Rectal smooth muscle tissue (tissue), 1 donor: ENCODE results near the gene SEMG1.

Experiments
- H3K27ac ChIP-seq: one replicate; pipeline ENCODE4 v1.7.0; 2013; ENCODE audit warnings: low read depth, low read length, inconsistent platforms
- H3K27me3 ChIP-seq: one replicate; pipeline ENCODE4 v1.7.0; 2013; ENCODE audit warnings: low read length; ENCODE audit not compliant: control insufficient read depth, insufficient read depth
- H3K36me3 ChIP-seq: one replicate; pipeline ENCODE4 v1.7.0; 2013; ENCODE audit warnings: low read length; ENCODE audit not compliant: control insufficient read depth, insufficient read depth
- H3K4me1 ChIP-seq: one replicate; pipeline ENCODE4 v1.7.0; 2013; ENCODE audit warnings: low read length; ENCODE audit not compliant: control insufficient read depth, insufficient read depth
- H3K4me3 ChIP-seq: one replicate; pipeline ENCODE4 v1.7.0; 2013; ENCODE audit warnings: low read length
- H3K9ac ChIP-seq: one replicate; pipeline ENCODE4 v1.7.0; 2013; ENCODE audit warnings: low read length

Gene SEMG1

DNA sequence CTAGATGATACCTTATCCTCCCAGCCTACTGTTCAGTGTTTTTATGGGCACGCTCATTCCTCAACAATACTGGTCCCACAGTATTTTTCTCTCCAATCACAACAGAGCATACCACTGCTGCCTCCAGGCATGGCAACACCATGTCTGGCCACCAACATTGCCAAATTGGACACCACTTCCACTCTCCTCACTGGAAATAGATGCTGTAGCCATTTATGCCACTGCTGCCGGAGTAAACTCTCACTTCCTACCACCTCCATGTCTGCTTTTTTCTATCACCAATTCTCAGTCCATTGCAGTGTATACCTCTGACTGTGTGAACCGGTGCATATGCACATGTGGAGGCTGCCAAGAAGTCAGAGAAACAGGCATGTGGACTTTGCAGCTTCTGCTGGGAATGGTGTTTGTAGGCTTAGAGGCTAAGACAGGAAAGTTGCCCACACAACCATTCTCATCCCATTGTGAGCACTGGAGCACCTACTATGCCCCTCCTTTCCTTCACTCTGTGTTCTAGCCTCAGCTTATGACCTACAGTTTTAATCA, 17.7 kb upstream of the SEMG1 start:
- Histone ChIP-seq H3K4me1 (no peaks in the 10 kb centered on the region), H3K4me3 (no peak overlapping the region), H3K27ac (no peak overlapping the region), H3K36me3 (no peaks in the 10 kb centered on the region), H3K9ac (no peak overlapping the region), H3K27me3 (no peaks in the 10 kb centered on the region)

DNA sequence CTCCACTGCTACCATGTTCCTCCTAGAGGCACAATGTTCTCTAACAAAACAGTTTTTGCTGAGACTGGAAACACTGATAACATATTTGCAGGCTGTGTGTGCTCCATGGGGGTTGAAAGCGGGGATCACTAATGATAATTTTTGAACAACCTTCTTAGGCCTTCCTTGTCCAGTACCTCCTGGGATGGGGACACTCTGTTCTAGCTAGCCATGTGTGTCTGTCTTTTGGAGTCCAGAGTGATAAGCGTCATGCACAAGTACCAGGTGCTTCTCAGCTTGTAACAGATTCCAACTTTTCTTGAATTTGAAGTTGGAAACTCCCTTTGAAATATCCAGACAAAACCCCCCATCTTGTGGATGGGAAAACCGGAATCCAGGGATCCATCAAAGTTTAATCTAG, 17.0 kb upstream of the SEMG1 start:
- Histone ChIP-seq H3K36me3 (no peaks in the 10 kb centered on the region), H3K27me3 (no peaks in the 10 kb centered on the region), H3K4me3 (no peak overlapping the region), H3K27ac (no peak overlapping the region), H3K4me1 (no peaks in the 10 kb centered on the region), H3K9ac (no peak overlapping the region)

DNA sequence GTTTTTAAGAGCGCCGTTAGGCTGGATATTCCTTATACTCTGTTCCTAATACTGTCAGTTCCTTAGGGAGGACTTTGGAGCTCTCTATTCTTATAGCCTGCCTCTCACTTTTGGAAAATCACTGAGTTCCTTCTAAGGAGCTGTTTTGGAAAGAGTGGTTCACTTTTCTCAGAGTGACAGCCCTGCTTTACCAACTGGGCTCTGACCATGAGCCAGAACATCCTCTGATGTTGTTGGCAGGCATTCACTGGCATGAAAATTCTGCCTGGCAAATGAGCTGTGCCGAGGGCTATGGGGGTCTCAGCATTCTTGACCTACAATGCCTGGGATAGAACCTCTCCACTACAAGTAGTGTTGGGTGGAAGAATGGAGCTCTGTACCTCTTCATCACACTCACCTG, 14.9 kb upstream of the SEMG1 start:
- H3K36me3 ChIP-seq = no peaks in the 10 kb centered on the region
- no peaks in the 10 kb centered on the region for H3K27me3 ChIP-seq
- no peak overlapping the region for H3K4me3 ChIP-seq
- no peak overlapping the region for H3K9ac ChIP-seq
- H3K27ac ChIP-seq = no peak overlapping the region
- H3K4me1 ChIP-seq = no peaks in the 10 kb centered on the region

DNA sequence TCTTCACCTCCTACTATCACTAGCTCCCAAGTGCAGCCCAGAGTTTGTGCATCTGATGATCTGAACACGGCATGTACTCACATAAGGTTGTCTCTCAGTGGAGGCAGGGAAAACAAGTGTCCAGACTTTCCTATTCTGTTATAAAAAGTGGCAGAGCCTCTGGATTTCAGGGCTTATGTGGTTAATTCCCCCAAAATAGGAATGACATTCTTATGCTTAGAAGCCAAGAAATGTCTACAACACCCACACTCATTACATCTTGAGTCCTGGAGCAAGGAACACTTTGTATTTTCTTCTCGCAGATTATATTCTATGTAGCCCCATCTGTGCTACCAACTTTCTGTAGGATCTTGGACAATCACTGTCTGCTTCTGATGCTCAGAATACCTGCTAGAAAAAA, 13.5 kb upstream of the SEMG1 start:
- no peaks in the 10 kb centered on the region for H3K27me3 ChIP-seq
- no peaks in the 10 kb centered on the region for H3K36me3 ChIP-seq
- H3K9ac ChIP-seq = no peak overlapping the region
- H3K4me1 ChIP-seq = no peaks in the 10 kb centered on the region
- H3K4me3 ChIP-seq = no peak overlapping the region
- no peak overlapping the region for H3K27ac ChIP-seq

DNA sequence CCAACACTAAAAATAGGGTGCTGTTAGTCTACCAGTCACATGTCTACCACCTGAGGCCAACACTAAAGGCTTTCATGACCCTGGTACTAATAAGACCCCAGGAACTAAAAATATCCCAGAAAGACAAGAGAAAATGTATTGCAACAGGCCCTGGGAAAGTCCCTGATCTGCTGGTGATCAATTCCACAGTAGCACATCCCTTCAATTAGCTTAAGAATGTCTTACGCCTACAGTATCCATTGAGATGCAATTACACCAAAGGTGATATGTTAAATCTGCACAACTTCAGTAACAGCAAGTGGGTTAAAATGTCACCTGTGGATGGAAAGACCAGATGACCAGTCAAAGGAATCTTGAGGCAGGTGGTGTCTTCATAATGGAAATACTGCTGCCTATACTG, 3.1 kb downstream of the SEMG1 start:
- H3K36me3 ChIP-seq = no peaks in the 10 kb centered on the region
- no peaks in the 10 kb centered on the region for H3K4me1 ChIP-seq
- no peak overlapping the region for H3K4me3 ChIP-seq
- H3K9ac ChIP-seq = no peak overlapping the region
- H3K27me3 ChIP-seq = no peaks in the 10 kb centered on the region
- no peak overlapping the region for H3K27ac ChIP-seq

DNA sequence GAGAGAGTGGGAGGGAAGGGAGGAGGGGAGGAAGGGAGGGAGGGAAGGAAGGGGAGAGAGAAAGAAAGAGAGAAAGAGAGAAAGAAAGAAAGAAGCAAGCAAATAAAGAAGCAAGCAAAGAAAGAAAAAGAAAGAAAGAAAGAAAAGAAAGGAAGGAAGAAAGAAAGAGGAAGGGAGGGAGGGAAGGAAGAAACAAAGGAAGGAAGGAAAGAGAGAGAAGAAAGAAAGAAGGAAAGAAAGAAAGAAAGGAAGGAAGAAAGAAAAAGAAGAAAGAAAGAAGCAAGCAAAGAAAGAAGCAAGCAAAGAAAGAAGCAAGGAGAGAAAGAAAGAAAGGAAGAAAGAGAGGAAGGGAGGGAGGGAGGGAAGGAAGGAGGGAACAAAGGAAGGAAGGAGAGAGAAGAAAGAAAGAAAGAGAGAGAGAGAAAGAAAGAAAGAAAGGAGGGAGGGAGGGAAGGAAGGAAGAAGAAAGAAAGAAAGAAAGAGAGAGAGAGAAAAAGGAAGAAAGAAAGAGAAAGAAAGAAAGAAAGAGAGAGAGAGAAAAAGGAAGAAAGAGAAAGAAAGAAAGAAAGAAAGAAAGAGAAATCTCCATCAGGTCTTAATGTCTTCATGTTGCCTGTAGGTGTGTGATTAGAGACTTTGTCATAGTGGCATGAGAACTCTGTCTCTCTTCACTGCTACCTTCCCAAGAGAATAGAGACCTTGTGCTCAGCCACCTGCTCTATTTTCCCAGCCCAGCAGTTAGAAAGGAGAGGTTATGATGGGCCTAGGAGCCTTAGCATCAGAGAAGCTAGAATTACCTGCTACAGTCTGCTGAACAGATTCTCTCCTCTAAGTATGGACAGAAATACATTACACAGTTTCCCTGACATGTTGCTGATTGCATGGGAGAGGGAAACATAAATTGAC, 5.0 kb downstream of the SEMG1 start:
- H3K4me3 ChIP-seq = no peak overlapping the region
- H3K9ac ChIP-seq = no peak overlapping the region
- no peaks in the 10 kb centered on the region for H3K36me3 ChIP-seq
- H3K27me3 ChIP-seq = no peaks in the 10 kb centered on the region
- H3K4me1 ChIP-seq = no peaks in the 10 kb centered on the region
- no peak overlapping the region for H3K27ac ChIP-seq

DNA sequence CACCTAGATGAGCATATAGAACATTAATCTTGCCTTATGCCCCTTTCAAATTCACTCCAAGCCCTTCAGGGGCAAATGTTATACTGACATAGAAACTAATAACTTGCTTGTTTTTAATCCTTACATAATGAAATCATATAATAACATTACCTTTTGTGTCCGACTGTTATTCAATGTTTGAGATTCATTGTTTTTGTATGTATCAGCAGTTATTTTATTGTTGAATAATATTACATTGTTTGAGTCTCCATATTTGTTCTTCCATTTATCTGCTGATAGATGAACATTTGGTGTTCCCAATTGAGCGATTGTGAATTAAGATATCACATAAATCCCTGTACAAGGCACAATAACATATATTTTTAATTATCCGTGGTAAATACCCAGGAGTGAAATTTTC, 6.0 kb downstream of the SEMG1 start:
- no peaks in the 10 kb centered on the region for H3K27me3 ChIP-seq
- no peak overlapping the region for H3K4me3 ChIP-seq
- H3K36me3 ChIP-seq = no peaks in the 10 kb centered on the region
- no peaks in the 10 kb centered on the region for H3K4me1 ChIP-seq
- H3K9ac ChIP-seq = no peak overlapping the region
- no peak overlapping the region for H3K27ac ChIP-seq

DNA sequence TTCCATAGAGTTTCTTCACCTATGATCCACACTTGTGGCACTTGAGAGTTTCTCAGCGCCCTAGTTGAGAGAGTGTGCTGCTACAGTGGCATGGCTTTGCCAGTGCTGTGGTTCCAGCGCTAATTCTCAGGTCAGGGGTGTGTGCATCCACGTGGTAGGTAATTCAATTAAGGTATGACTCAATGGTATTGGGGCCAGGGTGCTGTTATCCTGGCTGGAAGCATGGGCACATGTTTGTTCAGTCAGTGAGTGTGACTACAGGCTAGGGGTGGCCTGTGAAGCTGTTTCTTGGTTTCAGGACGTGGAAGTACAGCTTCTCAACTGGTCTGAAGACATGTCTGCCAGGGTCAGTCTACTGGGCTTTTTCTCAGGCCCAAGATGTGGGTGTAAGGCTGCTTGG, 11.3 kb downstream of the SEMG1 start:
- no peak overlapping the region for H3K27ac ChIP-seq
- H3K4me1 ChIP-seq = no peaks in the 10 kb centered on the region
- no peaks in the 10 kb centered on the region for H3K27me3 ChIP-seq
- H3K4me3 ChIP-seq = no peak overlapping the region
- no peak overlapping the region for H3K9ac ChIP-seq
- no peaks in the 10 kb centered on the region for H3K36me3 ChIP-seq

DNA sequence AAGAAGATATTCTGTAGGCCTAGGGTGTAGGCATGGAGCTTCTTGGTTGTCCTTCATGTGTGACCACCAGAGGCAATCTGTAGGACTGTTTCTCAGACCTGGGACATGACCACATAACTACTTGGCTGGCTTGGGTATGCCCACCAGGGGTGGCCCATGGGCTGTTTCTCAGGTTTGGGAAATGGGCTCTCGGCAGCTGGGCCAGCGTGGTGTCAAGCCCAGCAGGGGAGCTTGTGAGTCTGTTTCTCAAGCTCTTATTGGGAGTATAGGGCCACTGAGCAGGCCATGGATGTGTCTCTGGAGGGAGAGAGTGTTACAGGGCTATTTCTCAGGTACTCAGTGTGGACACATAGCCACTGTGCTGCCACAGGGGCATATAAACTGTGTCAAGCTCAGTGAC, 11.8 kb downstream of the SEMG1 start:
- H3K27me3 ChIP-seq = no peaks in the 10 kb centered on the region

DNA sequence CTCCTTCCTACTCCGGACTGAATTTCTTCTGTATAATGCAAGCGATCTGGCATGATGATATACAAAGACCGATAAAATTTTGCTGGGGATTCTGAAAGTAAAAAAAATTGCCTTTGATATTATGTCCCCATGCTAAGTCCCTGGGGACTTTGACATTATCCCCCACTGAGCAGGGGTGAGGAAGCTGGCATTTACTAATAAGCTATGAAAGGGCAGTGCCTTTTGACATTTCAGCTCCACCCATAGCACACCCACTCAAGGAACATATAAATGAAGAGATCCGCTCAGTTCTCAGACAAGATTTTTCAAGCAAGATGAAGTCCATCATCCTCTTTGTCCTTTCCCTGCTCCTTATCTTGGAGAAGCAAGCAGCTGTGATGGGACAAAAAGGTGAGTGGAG, 14.2 kb downstream of the SEMG1 start, which contains the start of gene SEMG2:
Gene SEMG2, plus strand, starts transcription at position 298 of the 400 bp plus-strand sequence. Its CDS starts 17 bp downstream, at position 315.
- no peaks in the 10 kb centered on the region for H3K36me3 ChIP-seq
- no peaks in the 10 kb centered on the region for H3K27me3 ChIP-seq
- no peaks in the 10 kb centered on the region for H3K4me1 ChIP-seq
- no peak within 1 kb of the TSS for H3K27ac ChIP-seq
- H3K9ac ChIP-seq = no peak within 1 kb of the TSS
- no peak within 1 kb of the TSS for H3K4me3 ChIP-seq

More for the DNA sequence above, 11.8 kb downstream of the SEMG1 start:
- Histone ChIP-seq H3K4me1 (no peaks in the 10 kb centered on the region), H3K9ac (no peak overlapping the region), H3K4me3 (no peak overlapping the region), H3K36me3 (no peaks in the 10 kb centered on the region), H3K27ac (no peak overlapping the region)

DNA sequence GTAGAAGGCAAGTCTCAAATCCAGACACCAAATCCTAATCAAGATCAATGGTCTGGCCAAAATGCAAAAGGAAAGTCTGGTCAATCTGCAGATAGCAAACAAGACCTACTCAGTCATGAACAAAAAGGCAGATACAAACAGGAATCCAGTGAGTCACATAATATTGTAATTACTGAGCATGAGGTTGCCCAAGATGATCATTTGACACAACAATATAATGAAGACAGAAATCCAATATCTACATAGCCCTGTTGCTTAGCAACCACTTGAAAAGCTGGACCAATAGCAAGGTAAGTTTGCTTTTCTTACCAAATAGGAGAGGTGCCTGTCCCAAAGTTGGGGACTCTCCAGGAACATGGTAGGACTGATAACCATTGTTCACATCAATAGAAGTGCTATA, 16.3 kb downstream of the SEMG1 start:
- H3K36me3 ChIP-seq = no peaks in the 10 kb centered on the region
- no peak overlapping the region for H3K9ac ChIP-seq
- H3K4me3 ChIP-seq = no peak overlapping the region
- no peaks in the 10 kb centered on the region for H3K27me3 ChIP-seq
- H3K27ac ChIP-seq = no peak overlapping the region
- H3K4me1 ChIP-seq = no peaks in the 10 kb centered on the region

DNA sequence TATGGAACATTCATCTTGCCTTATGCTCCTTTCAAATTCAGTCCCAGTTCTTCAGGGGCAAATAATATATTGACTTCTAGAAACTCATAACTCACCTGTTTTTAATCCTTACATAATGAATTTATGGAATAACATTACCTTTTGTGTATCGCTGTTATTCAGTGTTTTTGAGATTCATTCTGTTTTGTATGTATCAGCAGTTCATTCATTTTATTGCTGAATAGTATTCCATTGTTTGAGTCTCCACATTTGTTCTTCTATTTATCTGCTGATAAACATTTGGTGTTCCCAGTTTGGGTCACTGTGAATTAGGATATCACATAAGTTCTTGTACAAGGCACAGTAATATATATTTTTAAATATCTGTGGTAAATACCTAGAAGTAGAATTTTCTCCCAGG, 19.5 kb downstream of the SEMG1 start:
- Histone ChIP-seq H3K9ac (no peak overlapping the region), H3K36me3 (no peaks in the 10 kb centered on the region), H3K27ac (no peak overlapping the region), H3K4me1 (no peaks in the 10 kb centered on the region), H3K27me3 (no peaks in the 10 kb centered on the region), H3K4me3 (no peak overlapping the region)
